ENCODE results near the gene PPCDC. TPM values are rescaled to one million over a fixed set of nuclear protein-coding genes. Genes with fewer than 3 reads are reported as not detected.
A peak's percentile ranks its signal among the peaks of the same experiment; 100 is the strongest.

PPCDC gene
- total and polyA plus RNA-seq, 10 of the 15 experiments (the other 5 are each of a cell fraction or from before 2014, with no cell fraction given), result 32.5 to 135 (median 55.0) TPM

- no peaks in the 10 kb centered on the region for H3K36me3 ChIP-seq (ENCODE audit: control insufficient read depth in 2 of 2, insufficient read depth in 2 of 2, low read length in 1 of 2)
- H4K20me1 ChIP-seq (ENCODE audit: control insufficient read depth, insufficient read depth), result no peaks in the 10 kb centered on the region
- H3K4me1 ChIP-seq (ENCODE audit: control insufficient read depth, insufficient read depth, low read length), result peaks cover 8% of the 10 kb centered on the region
- RAD21 ChIA-PET (ENCODE audit: unreplicated experiment), result no interaction called here
- peak; percentile 94 for ATAC-seq
- H3K79me2 ChIP-seq (ENCODE audit: control insufficient read depth, insufficient read depth, low read length), result no peaks in the 10 kb centered on the region
- TF ChIP-seq NR2F1 (conservative IDR thresholded peaks at IDR 0.05), result peak; percentile 77
- TF ChIP-seq IKZF2 (IDR thresholded peaks at IDR 0.05), result peak in 1 of 2 experiments; percentile 21; a peak in 1 of 4 replicates
- TF ChIP-seq GABPA (IDR thresholded peaks at IDR 0.05; ENCODE audit: low read depth), result no peak
- peak; percentile 27; the same call in 1 of the 2 replicates for TF ChIP-seq IKZF1 (conservative IDR thresholded peaks at IDR 0.05)
- no peak overlapping the region for H3K27ac ChIP-seq (ENCODE audit: control insufficient read depth, insufficient read depth)
- H3K9me3 ChIP-seq (replicated peaks; ENCODE audit: control insufficient read depth, insufficient read depth, low read length), result no peaks in the 10 kb centered on the region
- H3K4me2 ChIP-seq (ENCODE audit: control insufficient read depth, insufficient read depth), result peak overlapping the region; percentile 17; the same call in 1 of the 2 replicates
- WGBS (ENCODE audit: insufficient coverage, insufficient replicate concordance, low lambda C conversion rate, missing lambda C conversion rate), result 1% methylated on average over 4 of the region's 4 CpGs
- H2AFZ ChIP-seq (ENCODE audit: control insufficient read depth, low read depth, low read length), result no peak overlapping the region
- intact Hi-C loops (cut with micrococcal nuclease; ENCODE audit: unreplicated experiment) (no loop called here), in situ Hi-C loops (cut with MboI) (no loop called here)
- no peaks in the 10 kb centered on the region for H3K27me3 ChIP-seq (replicated peaks in 1 of 2; ENCODE audit: control insufficient read depth in 2 of 2, insufficient read depth in 2 of 2, low read length in 1 of 2)
- BruUV-seq (replicated peaks), result no TSS peak
- SMC1A ChIA-PET (ENCODE audit: uncharacterized antibody, unreplicated experiment), result no interaction called here
- FAIRE-seq, result peak; percentile 68
- no peak overlapping the region for H3K9ac ChIP-seq (ENCODE audit: control insufficient read depth, insufficient read depth, low read length)
- CTCF ChIA-PET, result no interaction called here
- H3K4me3 ChIP-seq, result no peak overlapping the region
- DNase-seq (ENCODE audit: low read depth, low spot score), result peak; percentile 27
- POLR2A ChIA-PET, result no interaction called here
Observed at GRCh38 chr15:74983725-74984231, 39.6 kb upstream of the PPCDC start.

GRCh38 chr15:74988007-74988800 is 35.2 kb upstream of the PPCDC start:
- no peak overlapping the region for H3K9ac ChIP-seq (ENCODE audit: control insufficient read depth, insufficient read depth, low read length)
- ChIA-PET RAD21 (ENCODE audit: unreplicated experiment) (interaction anchor here (1.3 kb wide), 1 partner anchor 31 kb away, joined by 4 read pairs; the partner anchor contains the start of gene RPP25), POLR2A (interaction anchor here (0.7 kb wide), 1 partner anchor 262 kb away, joined by 4 read pairs; no protein-coding TSS in a partner anchor), SMC1A (ENCODE audit: uncharacterized antibody, unreplicated experiment) (interaction anchor here (1.1 to 1.7 kb wide), 5 partner anchors 10 to 36 kb away, joined by 3 to 4 read pairs (median 3); no protein-coding TSS in a partner anchor), CTCF (interaction anchor here (0.5 to 1.7 kb wide), 13 partner anchors 10 to 791 kb away, joined by 3 to 10 read pairs (median 4); partner anchors contain the start of genes FAM219B and RPP25)
- H3K9me3 ChIP-seq (replicated peaks; ENCODE audit: control insufficient read depth, insufficient read depth, low read length), result no peaks in the 10 kb centered on the region
- no TSS peak for BruUV-seq (replicated peaks)
- no peaks in the 10 kb centered on the region for H4K20me1 ChIP-seq (ENCODE audit: control insufficient read depth, insufficient read depth)
- 22% methylated on average over 4 of the region's 4 CpGs for WGBS (ENCODE audit: insufficient coverage, insufficient replicate concordance, low lambda C conversion rate, missing lambda C conversion rate)
- DNase-seq (ENCODE audit: low read depth, low spot score) (no peak), ATAC-seq (peak; percentile 87), FAIRE-seq (peak; percentile 61)
- H3K27ac ChIP-seq (ENCODE audit: control insufficient read depth, insufficient read depth), result no peak overlapping the region
- intact Hi-C loops (cut with micrococcal nuclease; ENCODE audit: unreplicated experiment), result loop anchor here (2.0 kb wide), 1 partner anchor 37 kb away; no protein-coding TSS in a partner anchor
- no peaks in the 10 kb centered on the region for H3K79me2 ChIP-seq (ENCODE audit: control insufficient read depth, insufficient read depth, low read length)
- H3K4me2 ChIP-seq (ENCODE audit: control insufficient read depth, insufficient read depth), result no peak overlapping the region
- no peaks in the 10 kb centered on the region for H3K27me3 ChIP-seq (replicated peaks in 1 of 2; ENCODE audit: control insufficient read depth in 2 of 2, insufficient read depth in 2 of 2, low read length in 1 of 2)
- peaks cover 8% of the 10 kb centered on the region for H3K4me1 ChIP-seq (ENCODE audit: control insufficient read depth, insufficient read depth, low read length)
- H3K36me3 ChIP-seq (ENCODE audit: control insufficient read depth in 2 of 2, insufficient read depth in 2 of 2, low read length in 1 of 2), result no peaks in the 10 kb centered on the region
- H2AFZ ChIP-seq (ENCODE audit: control insufficient read depth, low read depth, low read length), result no peak overlapping the region
- no peak overlapping the region for H3K4me3 ChIP-seq
- in situ Hi-C loops (cut with MboI), result no loop called here
- 0 out of 2 replicates have a peak, but pooled peaks have one; percentile 36 for TF ChIP-seq TCF3 (IDR thresholded peaks at IDR 0.05; ENCODE audit: borderline replicate concordance, insufficient read depth, low read depth, low read length)
- TF ChIP-seq, protein P1, sequence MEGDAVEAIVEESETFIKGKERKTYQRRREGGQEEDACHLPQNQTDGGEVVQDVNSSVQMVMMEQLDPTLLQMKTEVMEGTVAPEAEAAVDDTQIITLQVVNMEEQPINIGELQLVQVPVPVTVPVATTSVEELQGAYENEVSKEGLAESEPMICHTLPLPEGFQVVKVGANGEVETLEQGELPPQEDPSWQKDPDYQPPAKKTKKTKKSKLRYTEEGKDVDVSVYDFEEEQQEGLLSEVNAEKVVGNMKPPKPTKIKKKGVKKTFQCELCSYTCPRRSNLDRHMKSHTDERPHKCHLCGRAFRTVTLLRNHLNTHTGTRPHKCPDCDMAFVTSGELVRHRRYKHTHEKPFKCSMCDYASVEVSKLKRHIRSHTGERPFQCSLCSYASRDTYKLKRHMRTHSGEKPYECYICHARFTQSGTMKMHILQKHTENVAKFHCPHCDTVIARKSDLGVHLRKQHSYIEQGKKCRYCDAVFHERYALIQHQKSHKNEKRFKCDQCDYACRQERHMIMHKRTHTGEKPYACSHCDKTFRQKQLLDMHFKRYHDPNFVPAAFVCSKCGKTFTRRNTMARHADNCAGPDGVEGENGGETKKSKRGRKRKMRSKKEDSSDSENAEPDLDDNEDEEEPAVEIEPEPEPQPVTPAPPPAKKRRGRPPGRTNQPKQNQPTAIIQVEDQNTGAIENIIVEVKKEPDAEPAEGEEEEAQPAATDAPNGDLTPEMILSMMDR (IDR thresholded peaks at IDR 0.05 in 2 of 3, conservative IDR thresholded peaks at IDR 0.05 in 1 of 3; ENCODE audit: control insufficient read depth in 2 of 3, extremely low read depth in 1 of 3, insufficient read depth in 1 of 3, low read depth in 3 of 3, low read length in 3 of 3), result peak; percentile 59 to 64 (median 59)
- no peak for TF ChIP-seq NR2F1 (conservative IDR thresholded peaks at IDR 0.05)
- TF ChIP-seq, protein P2, sequence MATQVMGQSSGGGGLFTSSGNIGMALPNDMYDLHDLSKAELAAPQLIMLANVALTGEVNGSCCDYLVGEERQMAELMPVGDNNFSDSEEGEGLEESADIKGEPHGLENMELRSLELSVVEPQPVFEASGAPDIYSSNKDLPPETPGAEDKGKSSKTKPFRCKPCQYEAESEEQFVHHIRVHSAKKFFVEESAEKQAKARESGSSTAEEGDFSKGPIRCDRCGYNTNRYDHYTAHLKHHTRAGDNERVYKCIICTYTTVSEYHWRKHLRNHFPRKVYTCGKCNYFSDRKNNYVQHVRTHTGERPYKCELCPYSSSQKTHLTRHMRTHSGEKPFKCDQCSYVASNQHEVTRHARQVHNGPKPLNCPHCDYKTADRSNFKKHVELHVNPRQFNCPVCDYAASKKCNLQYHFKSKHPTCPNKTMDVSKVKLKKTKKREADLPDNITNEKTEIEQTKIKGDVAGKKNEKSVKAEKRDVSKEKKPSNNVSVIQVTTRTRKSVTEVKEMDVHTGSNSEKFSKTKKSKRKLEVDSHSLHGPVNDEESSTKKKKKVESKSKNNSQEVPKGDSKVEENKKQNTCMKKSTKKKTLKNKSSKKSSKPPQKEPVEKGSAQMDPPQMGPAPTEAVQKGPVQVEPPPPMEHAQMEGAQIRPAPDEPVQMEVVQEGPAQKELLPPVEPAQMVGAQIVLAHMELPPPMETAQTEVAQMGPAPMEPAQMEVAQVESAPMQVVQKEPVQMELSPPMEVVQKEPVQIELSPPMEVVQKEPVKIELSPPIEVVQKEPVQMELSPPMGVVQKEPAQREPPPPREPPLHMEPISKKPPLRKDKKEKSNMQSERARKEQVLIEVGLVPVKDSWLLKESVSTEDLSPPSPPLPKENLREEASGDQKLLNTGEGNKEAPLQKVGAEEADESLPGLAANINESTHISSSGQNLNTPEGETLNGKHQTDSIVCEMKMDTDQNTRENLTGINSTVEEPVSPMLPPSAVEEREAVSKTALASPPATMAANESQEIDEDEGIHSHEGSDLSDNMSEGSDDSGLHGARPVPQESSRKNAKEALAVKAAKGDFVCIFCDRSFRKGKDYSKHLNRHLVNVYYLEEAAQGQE (IDR thresholded peaks at IDR 0.05; ENCODE audit: low read depth, low read length), result peak; percentile 85
- TF ChIP-seq RAD21 (IDR thresholded peaks at IDR 0.05; ENCODE audit: insufficient read depth, low read depth, low read length), result peak; percentile 60
- peak; percentile 69 for TF ChIP-seq TCF12 (IDR thresholded peaks at IDR 0.05; ENCODE audit: low read depth, low read length)

Data from GM12878 (cell line).